B cell (primary cell): Measurements from ENCODE around the gene HPD.

Experiments used
- CTCF ChIP-seq: fragments of 200-600 bp; IDR thresholded peaks from one replicate; pipeline ENCODE4 v1.8.0; 2022; ENCODE audit warnings: antibody characterized with exemption, mild to moderate bottlenecking
- EZH2 ChIP-seq: IDR thresholded peaks from 2 replicates; pipeline ENCODE4 v1.6.1; 2012; ENCODE audit warnings: borderline replicate concordance, low read depth, mild to moderate bottlenecking, moderate library complexity, low read length; ENCODE audit not compliant: insufficient read depth, poor library complexity, severe bottlenecking

- no peak for TF ChIP-seq CTCF
- no peak for TF ChIP-seq EZH2
These were observed 48.9 kb downstream of the HPD start for GRCh38 chr12:121809712-121810116.
